AG04449 (cell line): ENCODE data around the gene HERPUD2.
"Not testable (repeated sequence)": the region's sequence is repeated elsewhere in the genome, so short reads cannot be mapped to it uniquely, and the experiment has no call there.

Experiments
- CTCF ChIA-PET: fragments of 350-600 bp; formaldehyde crosslinking; extraction: SDS; loops from one replicate; lab custom pipeline; 2021; ENCODE audit warnings: antibody characterized with exemption; lab: Yijun Ruan, JAX
- POLR2A ChIA-PET: fragments of 400-600, 350-600 bp; formaldehyde crosslinking; extraction: SDS; loops from one replicate; lab custom pipeline; 2020; ENCODE audit warnings: antibody characterized with exemption, inconsistent platforms; lab: Yijun Ruan, JAX
- DNase-seq: peaks from one replicate; pipeline ENCODE4 v3.0.0-alpha.2; 2010; ENCODE audit warnings: low read depth, low spot score
- H3K4me3 ChIP-seq: 2 replicates; pipeline ENCODE4 v1.5.1; 2011; ENCODE audit warnings: low read depth, mild to moderate bottlenecking, control low read depth, low read length
- CTCF ChIP-seq: IDR thresholded peaks from one replicate; pipeline ENCODE4 v1.5.1; 2011; ENCODE audit warnings: mild to moderate bottlenecking, moderate library complexity, low read length, control low read depth, inconsistent platforms; ENCODE audit not compliant: insufficient read depth; ENCODE audit errors: missing control alignments

The HERPUD2 gene

GRCh38 chr7:35596061-35596460 lies 98.9 kb downstream of the HERPUD2 start:
- ChIA-PET POLR2A (no interaction called here), CTCF (interaction anchor here (0.9 to 1.0 kb wide), 3 partner anchors 28 to 43 kb away, joined by 3 read pairs; no protein-coding TSS in a partner anchor)
- no peak for DNase-seq

GRCh38 chr7:35593899-35594298 lies 101.0 kb downstream of the HERPUD2 start:
- DNase-seq: no peak
- TF ChIP-seq CTCF: no peak
- no peak overlapping the region for H3K4me3 ChIP-seq
- CTCF ChIA-PET: interaction anchor here (0.6 to 1.6 kb wide), 3 partner anchors 17 to 83 kb away, joined by 3 to 5 read pairs (median 3); no protein-coding TSS in a partner anchor
- POLR2A ChIA-PET: no interaction called here

More at GRCh38 chr7:35596061-35596460, 98.9 kb downstream of the HERPUD2 start:
- no peak overlapping the region for H3K4me3 ChIP-seq
- TF ChIP-seq CTCF: no peak

- DNase-seq: no peak
- no peak for TF ChIP-seq CTCF
- POLR2A ChIA-PET: no interaction called here
- CTCF ChIA-PET: interaction anchor here (1.5 kb wide), 1 partner anchor 9 kb away, joined by 4 read pairs; no protein-coding TSS in a partner anchor
- no peak overlapping the region for H3K4me3 ChIP-seq
Observed at GRCh38 chr7:35588647-35589046, 106.3 kb downstream of the HERPUD2 start.

- CTCF ChIA-PET: interaction anchor here (0.7 kb wide), 1 partner anchor 8 kb away, joined by 3 read pairs; no protein-coding TSS in a partner anchor
- no peak overlapping the region for H3K4me3 ChIP-seq
- no peak for DNase-seq
- TF ChIP-seq CTCF: no peak
- POLR2A ChIA-PET: no interaction called here
Observed at GRCh38 chr7:35584990-35585389, 109.9 kb downstream of the HERPUD2 start.

GRCh38 chr7:35584533-35584932 lies 110.4 kb downstream of the HERPUD2 start:
- POLR2A ChIA-PET, DNase-seq, H3K4me3 ChIP-seq, CTCF ChIA-PET: not testable (repeated sequence)
